GM10266 (cell line): Measurements from ENCODE around the gene HLF.

Experiments
- DNase-seq: peaks from one replicate; pipeline ENCODE4 v3.0.0; 2012; ENCODE audit errors: extremely low spot score
- CTCF ChIP-seq: IDR thresholded peaks from 2 replicates; pipeline ENCODE4 v1.5.1; 2012; ENCODE audit warnings: mild to moderate bottlenecking, low read depth; ENCODE audit not compliant: control insufficient read depth, insufficient read depth; ENCODE audit errors: missing control alignments

Gene HLF

GRCh38 chr17:55275894-55276804 is 11.4 kb downstream of the HLF start:
- no peak for TF ChIP-seq CTCF
- DNase-seq: no peak

- no peak for TF ChIP-seq CTCF
- no peak for DNase-seq
These were observed 13.6 kb downstream of the HLF start for GRCh38 chr17:55278173-55278961.

GRCh38 chr17:55279203-55279602 is 14.4 kb downstream of the HLF start:
- no peak for DNase-seq
- no peak for TF ChIP-seq CTCF

GRCh38 chr17:55279788-55280187 is 15.0 kb downstream of the HLF start:
- TF ChIP-seq CTCF: no peak
- DNase-seq: no peak

- no peak for TF ChIP-seq CTCF
- no peak for DNase-seq
These were observed 15.5 kb downstream of the HLF start for GRCh38 chr17:55280212-55280611.

- no peak for TF ChIP-seq CTCF
These were observed 17.1 kb downstream of the HLF start for GRCh38 chr17:55281649-55282378.

More at GRCh38 chr17:55281649-55282378, 17.1 kb downstream of the HLF start:
- no peak for DNase-seq
